LHCN-M2 (cell line): ENCODE results near the gene PACSIN2. TPM values are rescaled to one million over a fixed set of nuclear protein-coding genes. Genes with fewer than 3 reads are reported as not detected.
"Not testable (repeated sequence)": the region's sequence is repeated elsewhere in the genome, so short reads cannot be mapped to it uniquely, and the experiment has no call there.

ENCODE experiments used
- DNase-seq: peaks from one replicate; pipeline ENCODE4 v3.0.0-alpha.2; 2012; ENCODE audit warnings: low read depth
- total RNA-seq: library from RNA; depleted of rRNA; stranded (reverse); fragments of >200 nt; gene quantifications from 2 replicates; pipeline ENCODE4 v1.2.3, GENCODE V29; 2014

PACSIN2 gene
- total RNA-seq, 1 experiment from 2014 or later: 66.3 TPM

DNA sequence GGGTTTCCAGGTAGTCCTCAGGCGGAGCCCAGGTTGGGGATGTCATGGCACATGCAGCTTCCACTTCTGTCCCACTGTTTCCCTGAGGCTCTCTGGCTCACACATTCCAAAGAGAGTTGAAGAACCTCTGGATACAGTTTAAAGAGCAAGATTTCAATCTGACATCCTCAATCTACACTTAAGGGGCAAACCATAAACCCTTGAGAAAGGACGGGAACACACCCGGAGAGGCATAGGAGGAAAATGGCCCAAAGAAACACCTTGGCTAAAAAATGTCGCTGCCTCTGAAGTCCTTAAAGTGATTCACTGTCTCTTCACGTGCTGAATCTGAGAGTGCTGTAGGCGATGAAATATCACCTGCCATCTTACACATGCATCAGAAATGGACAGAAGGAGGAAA is 87.0 kb downstream of the PACSIN2 start:
- DNase-seq: no peak

DNA sequence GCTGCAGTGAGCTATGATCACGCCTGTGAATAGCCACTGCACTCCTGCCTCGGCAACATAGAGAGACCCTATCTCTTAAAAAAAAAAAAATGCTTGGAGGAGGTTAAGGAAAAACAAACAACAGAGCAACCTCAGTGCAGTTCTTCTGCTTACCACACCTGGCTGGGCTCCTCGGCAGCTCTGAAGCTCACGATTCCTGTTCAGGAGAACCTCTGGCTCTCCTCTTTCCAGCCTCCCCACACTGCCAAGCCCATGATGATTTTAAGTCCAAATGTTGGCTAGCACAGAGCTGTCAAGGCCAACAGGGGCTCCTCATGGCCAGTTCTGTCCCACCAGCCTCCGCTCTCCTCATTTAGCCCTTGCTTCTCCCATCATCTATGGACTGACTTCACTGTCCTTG is 88.2 kb downstream of the PACSIN2 start:
- DNase-seq: no peak

DNA sequence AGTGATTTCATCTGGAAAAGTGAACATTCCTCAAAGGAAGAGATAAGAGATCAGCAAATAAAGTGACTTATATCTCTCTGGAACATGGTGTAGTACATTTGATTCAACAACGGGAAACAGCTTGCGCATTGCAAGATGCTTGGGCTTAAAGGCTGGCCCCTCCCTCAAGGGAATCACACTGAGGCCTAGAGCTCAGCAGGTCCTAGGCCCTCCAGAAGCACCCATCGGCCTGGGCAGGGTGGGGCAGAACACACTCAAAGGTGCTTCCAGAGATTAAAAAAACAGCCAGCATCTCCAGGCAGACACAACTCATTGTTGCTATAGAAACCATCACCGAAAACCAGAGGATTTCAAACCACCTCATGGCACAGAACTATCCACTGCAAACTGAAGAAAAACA is 88.8 kb downstream of the PACSIN2 start:
- DNase-seq: no peak

DNA sequence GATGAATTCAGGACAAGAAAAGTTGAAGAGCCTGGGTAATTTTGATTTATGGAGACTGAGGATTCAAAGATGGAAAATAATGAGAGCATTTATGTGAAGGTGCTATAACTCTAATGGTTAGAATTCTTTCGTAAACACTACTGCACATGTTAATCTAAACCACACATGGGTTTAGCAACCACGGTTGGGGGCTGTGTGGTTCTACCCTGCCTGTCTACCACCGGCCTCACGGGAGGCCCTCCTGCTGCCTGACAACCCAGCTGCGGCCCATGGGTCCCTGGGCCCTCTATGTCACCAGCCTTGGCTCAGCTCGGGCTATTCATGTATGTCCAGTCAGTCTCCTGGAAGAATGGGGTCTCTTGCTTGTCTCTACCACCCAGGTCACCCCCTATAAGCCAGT is 89.4 kb downstream of the PACSIN2 start:
- DNase-seq: no peak

DNA sequence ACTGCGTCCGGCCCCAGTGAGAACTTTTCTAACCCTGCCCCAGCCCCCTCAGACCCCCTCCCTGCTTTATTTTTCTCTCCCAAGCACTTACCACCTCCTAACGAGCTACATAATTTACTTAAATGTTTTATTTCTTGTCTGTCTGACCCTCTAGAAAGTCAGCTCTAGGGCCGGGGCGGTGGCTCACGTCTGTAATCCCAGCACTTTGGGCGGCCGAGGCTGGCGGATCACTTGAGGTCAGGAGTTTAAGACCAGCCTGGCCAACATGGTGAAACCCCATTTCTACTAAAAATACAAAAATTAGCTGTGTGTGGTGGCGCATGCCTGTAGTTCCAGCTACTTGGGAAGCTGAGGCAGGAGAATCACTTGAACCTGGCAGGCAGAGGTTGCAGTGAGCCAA is 89.9 kb downstream of the PACSIN2 start:
- not testable (repeated sequence) for DNase-seq

DNA sequence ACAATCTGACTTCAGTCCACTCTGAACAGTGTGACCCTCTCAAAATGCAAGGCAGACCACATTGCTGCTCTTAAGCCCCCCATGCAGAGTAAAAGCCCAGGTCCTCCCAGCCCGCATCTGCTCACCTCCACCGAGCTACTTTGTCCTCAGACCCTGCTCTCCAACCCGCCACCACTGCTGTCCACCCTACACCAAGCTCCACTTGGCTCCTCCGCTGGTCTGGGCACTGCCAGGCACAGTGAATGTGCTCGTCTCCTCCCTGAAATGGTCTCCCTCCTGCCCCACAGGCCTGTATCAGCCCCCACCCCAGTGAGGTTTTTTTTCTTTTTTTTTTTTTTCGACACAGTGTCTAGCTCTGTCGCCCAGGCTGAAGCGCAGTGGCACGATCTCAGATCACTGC is 90.5 kb downstream of the PACSIN2 start:
- DNase-seq: no peak

DNA sequence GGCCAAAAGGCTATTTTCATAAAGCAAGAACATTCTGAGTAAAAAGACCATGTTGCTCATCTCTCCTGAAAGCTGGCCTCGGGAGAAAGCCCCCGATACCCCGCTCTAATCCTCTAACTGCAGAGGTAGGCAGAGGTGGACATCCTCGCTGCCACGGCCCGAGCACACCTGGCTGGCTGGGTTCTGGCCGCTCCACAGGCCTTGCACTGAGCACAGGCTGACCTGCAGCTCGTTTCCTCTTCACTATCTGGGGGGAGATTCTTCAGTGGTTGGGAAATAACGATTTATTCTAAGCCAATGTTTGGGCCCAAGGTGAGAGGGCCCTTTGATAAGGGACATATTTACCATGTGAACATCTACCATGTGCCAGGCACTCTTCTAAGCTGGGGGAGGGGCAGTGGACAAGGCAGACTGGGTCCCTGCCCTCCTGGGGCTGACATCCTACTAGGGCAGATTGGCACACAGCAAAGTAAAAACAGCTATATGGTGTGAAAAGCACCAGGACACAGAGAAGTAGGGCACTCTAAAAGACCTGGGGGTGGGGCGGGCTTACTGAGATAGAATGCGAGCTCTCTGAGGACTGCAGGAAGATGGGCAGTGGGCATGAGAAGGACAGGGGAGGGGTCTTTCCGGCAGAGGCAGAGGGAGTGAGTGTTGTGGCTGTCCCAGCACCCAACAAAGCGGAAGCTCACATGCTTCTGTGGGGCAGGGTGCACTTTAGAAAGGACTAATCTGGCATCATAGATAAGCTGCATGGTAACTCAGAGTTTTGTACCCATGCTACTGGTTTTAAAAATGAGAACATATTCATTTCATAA is 92.4 kb downstream of the PACSIN2 start:
- no peak for DNase-seq

DNA sequence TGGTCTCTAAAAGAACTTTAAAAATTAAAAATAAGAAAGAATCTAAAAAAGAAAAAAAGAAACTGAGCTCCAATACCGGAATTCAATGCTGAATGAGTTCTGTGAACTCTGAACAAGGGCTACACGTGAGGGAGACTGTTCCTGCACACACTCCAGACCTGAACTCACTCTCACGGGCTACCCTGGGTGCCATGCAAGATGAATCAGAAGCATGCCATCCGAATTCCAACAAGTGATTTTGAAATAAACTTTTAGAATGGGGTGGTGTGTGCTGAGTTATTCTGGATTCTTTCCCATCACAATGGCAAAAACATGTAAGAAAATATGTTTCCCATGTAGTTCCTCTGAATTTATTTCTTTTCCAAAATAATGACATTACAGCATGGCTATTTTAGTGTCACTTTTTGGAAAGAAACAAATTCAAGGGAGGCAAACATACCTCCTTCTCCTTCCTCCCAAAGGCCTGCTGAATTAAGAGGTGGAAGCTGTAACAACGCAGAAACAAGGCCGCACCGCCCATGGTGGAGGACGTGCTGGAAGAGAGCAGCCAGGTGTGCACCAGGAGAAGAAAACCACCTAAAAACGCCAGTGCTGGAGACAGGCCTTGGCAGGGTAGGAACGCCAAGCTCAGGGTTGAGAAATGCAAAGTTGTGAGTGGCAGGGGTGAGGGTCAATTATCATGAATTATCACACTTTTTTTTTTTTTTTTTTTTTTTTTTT is 94.7 kb downstream of the PACSIN2 start:
- DNase-seq: peak; percentile 74

DNA sequence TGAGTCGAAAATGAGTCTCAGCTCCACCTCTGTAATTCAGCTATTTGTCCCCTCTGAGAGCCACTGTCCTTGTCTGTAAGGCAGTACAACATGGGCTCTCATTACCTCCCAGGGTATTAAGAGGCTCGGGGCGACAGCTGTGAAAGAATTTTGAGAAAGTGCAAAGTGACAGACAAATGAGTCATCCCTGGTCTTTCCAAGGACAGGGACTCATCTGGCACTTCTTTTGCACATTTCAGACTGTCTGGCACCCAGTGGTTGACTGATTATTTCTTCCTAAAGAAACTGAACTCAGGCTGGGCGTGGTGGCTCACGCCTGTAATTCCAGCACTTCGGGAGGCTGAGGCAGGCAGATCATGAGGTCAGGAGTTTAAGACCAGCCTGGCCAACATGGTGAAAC is 95.8 kb downstream of the PACSIN2 start:
- peak; percentile 80 for DNase-seq

DNA sequence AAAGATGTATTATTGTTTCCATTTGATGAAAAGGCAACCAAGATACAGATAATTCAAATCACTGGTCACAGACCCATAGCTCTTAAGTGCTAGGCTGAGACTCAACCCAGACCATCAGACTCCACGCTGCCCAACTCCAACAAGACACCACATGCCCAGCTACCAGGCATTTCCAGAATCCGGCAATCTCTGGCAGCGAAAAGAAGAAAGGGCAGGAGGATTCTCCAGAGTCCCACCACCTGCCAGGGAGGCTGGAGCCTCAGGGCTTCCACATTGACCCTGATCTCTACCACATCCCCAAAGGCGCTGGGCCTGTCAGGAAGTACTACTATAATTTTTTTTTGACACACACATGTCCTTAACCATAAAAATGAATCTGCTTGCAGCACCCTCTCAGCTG is 96.4 kb downstream of the PACSIN2 start:
- no peak for DNase-seq

DNA sequence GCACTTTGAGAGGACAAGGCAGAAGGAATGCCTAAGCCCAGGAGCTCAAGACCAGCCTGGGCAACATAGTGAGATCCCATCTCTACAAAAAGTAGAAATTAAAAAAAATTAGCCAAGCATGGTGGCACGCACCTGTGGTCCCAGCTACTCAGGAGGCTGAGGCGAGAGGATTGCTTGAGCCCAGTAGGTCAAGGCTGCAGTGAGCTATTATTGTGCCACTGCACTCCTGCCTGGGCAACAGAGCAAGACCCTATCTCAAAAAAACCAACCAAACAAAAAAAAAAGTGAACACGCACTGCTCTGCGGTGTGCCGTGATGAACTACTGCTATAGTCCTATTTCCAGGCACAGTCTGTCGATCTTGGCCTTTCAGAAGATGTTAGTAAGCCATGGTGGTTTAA is 97.6 kb downstream of the PACSIN2 start:
- not testable (repeated sequence) for DNase-seq

DNA sequence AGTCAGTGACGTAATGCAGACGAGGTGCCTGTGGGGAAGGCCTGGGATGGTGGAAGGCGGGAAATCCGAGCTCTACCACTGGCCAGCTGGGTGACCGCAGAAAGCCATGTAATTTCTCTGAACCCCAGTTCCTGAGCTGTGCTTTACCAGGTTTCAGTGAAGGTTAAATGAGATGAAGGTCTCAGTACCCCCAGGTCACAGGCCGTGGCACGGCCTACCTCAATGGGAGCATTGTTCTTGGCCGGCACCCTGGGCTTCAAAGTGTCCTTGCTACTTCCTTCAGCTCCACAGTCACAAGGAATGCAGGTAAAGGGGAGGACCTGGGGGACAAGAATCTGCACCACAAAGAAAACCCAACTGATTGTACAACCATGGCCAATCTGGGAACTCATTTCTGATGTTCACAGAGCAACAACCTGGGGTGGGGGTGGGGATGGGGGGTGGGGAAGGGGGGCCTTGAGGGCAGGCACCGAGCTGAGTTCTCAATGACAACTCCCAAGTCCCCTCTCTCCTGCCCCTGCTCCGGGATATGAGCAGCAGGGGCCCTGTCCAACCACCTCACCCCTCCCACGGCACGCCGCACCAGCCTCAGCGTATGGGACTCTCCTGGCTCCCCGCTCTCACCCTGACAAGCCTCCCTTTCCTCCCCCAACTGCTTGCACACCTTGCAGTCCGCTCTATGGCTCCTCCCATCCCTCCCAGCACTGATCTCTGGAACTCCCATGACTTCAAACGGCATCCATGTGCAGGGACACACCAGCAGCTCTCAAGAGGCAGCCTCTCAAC is 98.8 kb downstream of the PACSIN2 start:
- DNase-seq: no peak

DNA sequence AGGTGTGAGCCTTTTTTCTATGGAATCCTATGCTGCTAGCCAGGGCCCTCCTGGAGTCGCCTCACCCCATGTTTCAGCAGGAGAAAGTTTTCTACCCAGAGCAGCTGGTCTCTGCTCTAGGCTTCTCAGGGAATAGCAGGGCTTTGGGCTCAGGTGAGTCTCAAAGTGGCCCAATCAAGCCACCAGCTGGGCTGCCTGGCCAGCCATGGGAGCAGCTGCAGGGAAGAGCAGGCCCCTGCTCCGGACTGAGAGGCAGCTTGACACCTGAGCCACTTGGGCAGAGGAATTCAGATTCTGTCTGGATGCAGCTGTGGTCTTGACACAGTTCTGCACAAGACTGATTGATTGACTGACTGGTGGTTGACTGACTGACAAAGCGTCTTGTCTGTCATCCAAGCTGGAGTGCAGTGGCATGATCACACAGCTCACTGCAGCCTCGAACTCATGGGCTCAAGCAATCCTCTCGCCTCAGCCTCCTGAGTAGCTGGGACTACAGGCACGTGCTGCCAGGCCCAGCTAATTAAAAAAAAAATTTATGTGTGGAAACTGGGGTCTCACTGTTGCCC is 100.4 kb downstream of the PACSIN2 start:
- DNase-seq: no peak

DNA sequence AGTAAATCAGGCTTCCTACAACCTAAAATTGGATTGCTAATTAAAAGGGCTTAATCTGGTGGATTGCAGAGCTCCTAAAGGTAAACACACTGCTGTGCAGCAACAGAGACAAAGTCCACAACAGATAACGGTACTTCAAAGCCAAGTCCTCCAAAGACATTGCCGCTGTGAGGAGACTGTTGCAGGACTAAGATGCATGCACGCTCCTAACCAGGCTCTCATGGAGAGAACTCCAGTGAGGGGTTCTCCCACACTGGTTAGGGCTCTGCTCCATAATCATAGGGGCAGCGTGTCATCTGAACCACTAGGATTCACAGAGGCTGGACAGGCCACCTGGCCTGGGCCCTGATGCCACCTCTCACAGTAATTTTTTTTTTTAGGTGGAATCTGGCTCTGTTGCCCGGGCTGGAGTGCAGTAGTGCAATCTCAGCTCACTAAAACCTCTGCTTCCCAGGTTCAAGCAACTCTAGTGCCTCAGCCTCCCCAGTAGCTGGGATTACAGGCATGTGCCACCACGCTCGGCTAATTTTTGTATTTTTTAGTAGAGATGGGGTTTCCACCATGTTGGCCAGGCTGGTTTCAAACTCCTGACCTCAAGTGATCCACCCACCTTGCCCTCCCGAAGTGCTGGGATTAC is 101.0 kb downstream of the PACSIN2 start:
- DNase-seq: no peak

DNA sequence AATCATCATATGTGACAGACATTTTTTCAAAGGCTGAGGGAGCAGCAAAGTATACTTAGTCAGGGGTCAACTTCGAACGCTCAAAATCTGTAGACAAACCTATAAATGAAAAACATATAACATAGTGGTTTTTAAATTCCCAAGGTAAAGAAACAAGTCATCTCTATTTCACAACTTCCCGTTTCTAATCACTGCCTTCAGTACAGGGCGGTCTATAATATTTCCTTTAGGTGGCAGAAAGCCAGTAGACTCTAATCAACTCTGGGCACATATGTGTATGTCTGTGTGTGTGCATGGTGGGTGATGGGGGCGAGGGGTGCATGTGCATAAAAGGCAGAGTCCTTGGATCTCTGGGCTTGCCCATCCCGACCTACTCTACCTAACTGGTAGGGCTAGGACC is 102.9 kb downstream of the PACSIN2 start:
- DNase-seq: no peak

DNA sequence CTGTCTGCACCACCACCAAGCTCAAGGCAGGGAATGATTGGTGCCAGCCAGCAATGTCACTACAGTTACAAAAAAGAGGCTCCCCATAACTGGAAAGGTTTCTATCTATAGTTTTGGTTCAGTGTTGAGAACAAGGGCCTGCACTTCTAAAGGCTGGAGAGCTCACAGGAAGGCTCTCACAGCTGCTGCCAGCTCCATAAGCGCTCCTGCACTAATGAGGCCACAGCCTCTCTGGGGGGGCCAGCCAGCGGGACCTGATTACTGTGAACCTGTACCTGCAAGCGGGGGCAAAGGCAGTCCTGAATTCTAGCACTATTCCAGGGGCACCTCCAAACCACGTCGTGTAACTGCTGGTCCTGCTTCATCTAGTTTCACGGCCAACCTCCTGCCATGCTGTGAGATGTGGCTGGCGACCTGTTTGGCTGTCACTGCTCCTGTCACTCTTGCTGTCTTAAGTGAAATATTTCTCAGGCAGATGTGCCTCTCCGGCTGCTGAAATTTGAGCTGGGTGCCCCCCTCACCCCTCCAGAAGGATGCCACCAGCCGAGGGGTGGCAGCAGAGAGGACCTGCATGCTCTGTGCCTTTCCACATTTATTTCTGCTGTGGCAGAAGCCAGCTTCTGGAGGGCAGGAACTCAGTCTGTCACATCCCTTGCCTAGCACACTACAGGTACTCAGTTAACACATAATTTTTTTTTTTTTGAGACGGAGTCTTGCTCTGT is 104.6 kb downstream of the PACSIN2 start:
- no peak for DNase-seq

DNA sequence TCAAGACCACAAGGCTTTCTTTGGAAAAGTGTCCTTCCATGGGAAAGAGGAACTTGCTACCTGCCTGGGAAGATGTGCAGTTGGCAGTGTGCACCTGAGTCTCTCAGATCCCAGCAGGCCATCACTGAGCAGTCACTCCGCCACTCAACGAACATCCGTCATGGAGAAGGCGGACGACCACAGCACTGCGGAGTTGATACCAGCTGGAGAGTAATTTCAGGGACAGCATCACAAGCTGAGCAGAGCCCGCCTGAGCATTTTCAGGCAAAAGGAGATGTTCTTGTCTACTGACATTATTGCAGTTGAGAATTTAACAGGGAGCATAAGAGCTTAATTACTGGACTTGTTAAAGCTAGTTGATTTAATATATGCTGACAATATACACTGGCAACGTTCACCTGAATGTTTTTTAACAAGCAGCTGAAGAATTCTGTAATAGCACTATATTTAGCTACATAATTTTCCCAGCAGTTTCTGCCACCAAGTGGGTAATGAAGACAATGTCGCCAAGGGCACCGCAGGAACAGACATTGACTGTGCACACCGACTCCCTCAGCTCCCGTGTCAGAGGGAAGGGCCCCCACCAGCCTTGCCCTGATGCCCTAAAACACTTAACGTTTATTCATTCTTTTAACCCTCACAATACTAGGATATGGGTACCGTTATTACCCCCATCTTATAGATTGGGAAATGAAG is 105.4 kb downstream of the PACSIN2 start:
- DNase-seq: no peak

DNA sequence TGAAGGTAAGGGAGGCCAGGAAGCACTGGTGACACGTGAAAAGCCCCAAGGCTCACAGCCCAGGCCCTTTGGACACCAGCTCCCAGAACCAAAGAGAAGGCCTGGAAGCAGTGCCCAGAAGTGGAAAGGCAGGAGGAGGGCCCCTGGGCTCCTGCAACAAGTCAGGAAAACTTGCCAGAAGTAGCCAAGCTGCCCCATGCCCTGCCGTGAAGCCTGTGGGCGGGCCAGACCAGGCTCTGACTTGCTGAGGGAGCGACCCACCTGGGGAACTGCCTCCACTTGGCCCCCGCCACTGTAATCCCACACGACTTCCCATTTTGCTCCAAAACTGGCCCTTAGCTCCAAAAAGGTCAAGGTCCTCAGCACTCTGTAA is 106.6 kb downstream of the PACSIN2 start:
- no peak for DNase-seq

DNA sequence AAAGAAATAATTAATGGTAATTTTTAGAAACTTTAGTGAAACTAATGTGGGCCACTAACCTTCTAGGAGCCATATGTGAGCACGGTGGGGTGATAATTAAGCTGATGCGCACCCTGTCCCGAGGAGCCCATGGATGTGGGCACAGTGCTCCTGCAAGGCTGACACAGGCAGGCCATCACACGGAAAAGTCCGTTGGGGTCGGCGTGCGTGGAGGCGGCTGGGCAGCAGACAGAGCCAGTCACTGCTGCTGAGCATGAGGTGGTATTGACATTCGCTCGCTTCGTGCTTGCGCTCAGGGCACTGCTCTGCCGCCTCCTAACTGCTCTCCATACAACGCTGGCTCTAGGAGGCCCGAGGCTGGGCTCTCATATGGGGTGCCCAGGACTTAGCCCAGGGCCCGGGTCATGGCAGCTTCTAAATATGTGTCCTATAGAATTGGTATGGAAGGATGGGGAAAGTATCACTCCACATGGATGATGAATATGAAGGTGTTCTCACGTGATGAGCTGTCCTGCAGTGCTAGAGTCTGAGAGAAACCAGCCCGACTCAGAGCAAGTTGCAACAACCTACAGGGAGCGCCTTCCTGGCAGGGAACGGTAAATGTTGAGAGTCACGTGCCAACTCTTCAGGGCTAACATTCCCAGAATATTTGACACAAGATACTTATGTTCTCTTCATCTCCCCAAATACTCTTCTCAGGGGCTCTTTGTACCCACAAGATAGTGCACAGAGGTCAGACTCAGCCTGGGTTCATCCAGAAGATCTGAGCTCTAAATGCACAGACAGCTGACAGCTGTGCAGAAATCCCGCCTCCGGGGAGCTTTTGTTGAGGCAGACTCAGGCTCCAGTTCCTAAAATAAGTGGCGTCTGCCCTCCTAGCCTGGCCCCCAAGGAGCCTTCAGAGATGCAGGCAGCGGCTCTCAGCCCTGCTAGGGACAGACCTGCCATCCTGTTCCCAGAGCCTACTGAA is 107.3 kb downstream of the PACSIN2 start:
- DNase-seq: peak; percentile 86
